Subcutaneous adipose tissue (tissue), 4 donors: ENCODE data around the gene CCBE1. TPM values are rescaled to one million over a fixed set of nuclear protein-coding genes. Genes with fewer than 3 reads are reported as not detected.

Source experiments
- CTCF ChIP-seq: fragments of 450-650 bp; IDR thresholded peaks from one replicate; pipeline ENCODE4 v1.5.1; 2016; ENCODE audit warnings: low read depth, mild to moderate bottlenecking, control low read depth, antibody characterized with exemption, moderate library complexity
- total RNA-seq, 4 donors: library from RNA; depleted of rRNA; stranded (reverse); fragments of >200 nt; gene quantifications; one replicate each; pipeline ENCODE4 v1.1.0, GENCODE V29; 2016

CCBE1 gene
- total RNA-seq, 4 donors from 2014 or later, result 2.6 to 12.4 (median 6.1) TPM

DNA sequence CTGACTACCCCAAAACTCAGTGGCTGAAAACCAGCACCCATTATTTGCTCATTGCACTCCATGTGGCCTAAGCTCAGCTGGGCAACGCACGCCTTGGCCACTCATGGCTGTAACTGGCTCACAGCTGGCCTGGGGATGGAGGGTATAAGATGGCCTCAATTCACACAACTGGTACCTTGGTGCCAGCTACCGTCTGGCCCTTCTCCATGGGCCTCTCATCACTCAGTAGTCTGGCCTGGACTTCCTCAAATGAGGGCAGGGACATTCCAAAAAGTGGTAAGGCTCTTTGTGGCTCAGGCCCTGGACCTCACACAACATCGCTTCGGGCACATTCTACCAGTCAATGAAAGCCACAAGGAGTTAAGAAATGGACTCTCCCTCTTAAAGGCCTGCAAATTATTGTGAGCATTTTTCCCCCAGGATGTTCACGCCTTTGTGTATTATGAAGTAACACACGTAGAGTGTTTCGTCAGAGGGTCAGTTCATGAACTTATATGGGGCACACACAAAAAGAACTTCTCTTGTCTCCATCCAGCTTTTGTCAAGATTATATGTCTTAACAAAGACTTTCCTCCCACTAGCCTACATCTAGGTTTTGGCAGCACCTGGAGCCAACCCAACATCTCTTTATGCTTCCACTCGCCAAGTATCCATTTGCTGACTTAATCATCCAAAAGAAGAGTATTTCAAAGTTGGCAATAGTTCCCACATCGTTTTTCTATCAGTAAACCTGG, 145.2 kb downstream of the CCBE1 start:
- no peak for TF ChIP-seq CTCF

GRCh38 chr18:59550174-59550516, 147.1 kb downstream of the CCBE1 start:
- TF ChIP-seq CTCF, result no peak

GRCh38 chr18:59549503-59550173, 147.6 kb downstream of the CCBE1 start:
- TF ChIP-seq CTCF, result no peak

- no peak for TF ChIP-seq CTCF
Observed at GRCh38 chr18:59547581-59548182, 149.5 kb downstream of the CCBE1 start.

GRCh38 chr18:59546188-59546587, 151.0 kb downstream of the CCBE1 start:
- TF ChIP-seq CTCF, result no peak

- no peak for TF ChIP-seq CTCF
Observed at GRCh38 chr18:59540780-59541179, 156.4 kb downstream of the CCBE1 start.

- no peak for TF ChIP-seq CTCF
Observed at GRCh38 chr18:59540346-59540745, 156.9 kb downstream of the CCBE1 start.
